ENCODE measurements around the gene PARP16.

The PARP16 gene

GRCh38 chr15:65286704-65287519 is at the start of gene PARP16:
Gene PARP16, minus strand, starts transcription at chr15:65286883. Its CDS starts 457 bp downstream, at chr15:65286426.
- DNase-seq = peak; percentile 75 to 84

GRCh38 chr15:65335278-65336055 is 48.8 kb upstream of the PARP16 start:
- DNase-seq = no peak

- no peak for DNase-seq
Measured at GRCh38 chr15:65334586-65335231, 48.0 kb upstream of the PARP16 start.

- no peak for DNase-seq
Measured at GRCh38 chr15:65333856-65334255, 47.2 kb upstream of the PARP16 start.

- DNase-seq = no peak
Measured at GRCh38 chr15:65333148-65333820, 46.6 kb upstream of the PARP16 start.

GRCh38 chr15:65332391-65333147 is 45.9 kb upstream of the PARP16 start:
- no peak for DNase-seq

GRCh38 chr15:65331811-65332210 is 45.1 kb upstream of the PARP16 start:
- DNase-seq = no peak

GRCh38 chr15:65330934-65331645 is 44.4 kb upstream of the PARP16 start:
- DNase-seq = no peak

- DNase-seq = no peak
Measured at GRCh38 chr15:65329984-65330735, 43.5 kb upstream of the PARP16 start.

- DNase-seq = no peak
Measured at GRCh38 chr15:65329288-65329983, 42.8 kb upstream of the PARP16 start.

- DNase-seq = no peak
Measured at GRCh38 chr15:65328506-65329287, 42.0 kb upstream of the PARP16 start.

- DNase-seq = no peak
Measured at GRCh38 chr15:65327651-65328393, 41.1 kb upstream of the PARP16 start.

- no peak for DNase-seq
Measured at GRCh38 chr15:65326818-65327217, 40.1 kb upstream of the PARP16 start.

- DNase-seq = no peak
Measured at GRCh38 chr15:65326117-65326526, 39.4 kb upstream of the PARP16 start.

GRCh38 chr15:65323071-65323511 is 36.4 kb upstream of the PARP16 start:
- DNase-seq = no peak

GRCh38 chr15:65318870-65319356 is 32.2 kb upstream of the PARP16 start:
- DNase-seq = peak; percentile 63 to 69

GRCh38 chr15:65312400-65312916 is 25.8 kb upstream of the PARP16 start:
- DNase-seq = no peak

GRCh38 chr15:65311760-65312159 is 25.1 kb upstream of the PARP16 start:
- DNase-seq = no peak
